22Rv1 (cell line): ENCODE measurements around the gene TNK1.

Source experiments
- ZFX ChIP-seq: fragments of 450-650 bp; IDR thresholded peaks from 2 replicates; pipeline ENCODE4 v1.6.1; 2017; ENCODE audit warnings: antibody characterized with exemption, borderline replicate concordance
- TF ChIP-seq, protein P1 (sequence below): fragments of 450-650 bp; IDR thresholded peaks from 2 replicates; pipeline ENCODE4 v1.5.1; 2017; ENCODE audit warnings: mild to moderate bottlenecking

- TF ChIP-seq, protein P1, sequence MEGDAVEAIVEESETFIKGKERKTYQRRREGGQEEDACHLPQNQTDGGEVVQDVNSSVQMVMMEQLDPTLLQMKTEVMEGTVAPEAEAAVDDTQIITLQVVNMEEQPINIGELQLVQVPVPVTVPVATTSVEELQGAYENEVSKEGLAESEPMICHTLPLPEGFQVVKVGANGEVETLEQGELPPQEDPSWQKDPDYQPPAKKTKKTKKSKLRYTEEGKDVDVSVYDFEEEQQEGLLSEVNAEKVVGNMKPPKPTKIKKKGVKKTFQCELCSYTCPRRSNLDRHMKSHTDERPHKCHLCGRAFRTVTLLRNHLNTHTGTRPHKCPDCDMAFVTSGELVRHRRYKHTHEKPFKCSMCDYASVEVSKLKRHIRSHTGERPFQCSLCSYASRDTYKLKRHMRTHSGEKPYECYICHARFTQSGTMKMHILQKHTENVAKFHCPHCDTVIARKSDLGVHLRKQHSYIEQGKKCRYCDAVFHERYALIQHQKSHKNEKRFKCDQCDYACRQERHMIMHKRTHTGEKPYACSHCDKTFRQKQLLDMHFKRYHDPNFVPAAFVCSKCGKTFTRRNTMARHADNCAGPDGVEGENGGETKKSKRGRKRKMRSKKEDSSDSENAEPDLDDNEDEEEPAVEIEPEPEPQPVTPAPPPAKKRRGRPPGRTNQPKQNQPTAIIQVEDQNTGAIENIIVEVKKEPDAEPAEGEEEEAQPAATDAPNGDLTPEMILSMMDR = no peak
- no peak for TF ChIP-seq ZFX
Measured at GRCh38 chr17:7393613-7394451, 12.9 kb downstream of the TNK1 start.
